Kidney glomerular epithelial cell (primary cell): ENCODE data around the gene USP5.

Source experiments
- DNase-seq: peaks from one replicate; lab custom pipeline; 2025; lab: John Stamatoyannopoulos, UW

The USP5 gene

GRCh38 chr12:6851921-6852650 is at the start of gene USP5:
USP5 (plus strand) TSS chr12:6852150; CDS start chr12:6852180, 30 bp downstream.
- peak; percentile 98 for DNase-seq

GRCh38 chr12:6807170-6807569 is 44.8 kb upstream of the USP5 start:
- DNase-seq = no peak

GRCh38 chr12:6809056-6809455 is 42.9 kb upstream of the USP5 start:
- no peak for DNase-seq

- no peak for DNase-seq
These were observed 41.2 kb upstream of the USP5 start for GRCh38 chr12:6810758-6811157.

- DNase-seq = no peak
These were observed 38.6 kb upstream of the USP5 start for GRCh38 chr12:6813363-6813762.

GRCh38 chr12:6816598-6816997 is 35.4 kb upstream of the USP5 start:
- DNase-seq = no peak

GRCh38 chr12:6817098-6817497 is 34.9 kb upstream of the USP5 start:
- DNase-seq = no peak

- DNase-seq = no peak
These were observed 34.2 kb upstream of the USP5 start for GRCh38 chr12:6817662-6818157.

- DNase-seq = no peak
These were observed 33.7 kb upstream of the USP5 start for GRCh38 chr12:6818222-6818621.

GRCh38 chr12:6818645-6819044 is 33.3 kb upstream of the USP5 start:
- DNase-seq = no peak

GRCh38 chr12:6819106-6820030 is 32.6 kb upstream of the USP5 start:
- DNase-seq = no peak

GRCh38 chr12:6820166-6820565 is 31.8 kb upstream of the USP5 start:
- no peak for DNase-seq

- no peak for DNase-seq
These were observed 30.1 kb upstream of the USP5 start, which contains the start of gene GPR162 for GRCh38 chr12:6821591-6822425. GPR162 (plus strand) TSS chr12:6821821; CDS start chr12:6823899, 2,078 bp downstream.

- DNase-seq = no peak
These were observed 29.4 kb upstream of the USP5 start for GRCh38 chr12:6822426-6823135.

GRCh38 chr12:6823182-6824084 is 28.5 kb upstream of the USP5 start:
- DNase-seq = no peak

- DNase-seq = no peak
These were observed 27.7 kb upstream of the USP5 start for GRCh38 chr12:6824085-6824775.

GRCh38 chr12:6824901-6825381 is 27.0 kb upstream of the USP5 start:
- no peak for DNase-seq

GRCh38 chr12:6825398-6826124 is 26.4 kb upstream of the USP5 start:
- DNase-seq = peak; percentile 80
